IPS-NIHi11 (cell line): ENCODE results near the gene HERPUD1.
"Not testable (repeated sequence)": the region's sequence is repeated elsewhere in the genome, so short reads cannot be mapped to it uniquely, and the experiment has no call there.

Experiments
- DNase-seq: peaks from one replicate; pipeline ENCODE4 v3.0.0; 2012; ENCODE audit warnings: mixed read lengths, low spot score

The HERPUD1 gene

GRCh38 chr16:56961386-56961785 is 29.4 kb downstream of the HERPUD1 start:
- DNase-seq, result no peak

GRCh38 chr16:56961851-56962281 is 29.9 kb downstream of the HERPUD1 start, which contains the start of gene CETP:
TSS of gene CETP (plus strand) at chr16:56961950. CDS start at chr16:56961980, 30 bp downstream.
- DNase-seq, result no peak

GRCh38 chr16:56964243-56965148 is 32.6 kb downstream of the HERPUD1 start:
- peak; percentile 91 for DNase-seq

GRCh38 chr16:56965149-56966092 is 33.5 kb downstream of the HERPUD1 start:
- DNase-seq, result no peak

- no peak for DNase-seq
These were observed 34.1 kb downstream of the HERPUD1 start for GRCh38 chr16:56966093-56966475.

- no peak for DNase-seq
These were observed 35.8 kb downstream of the HERPUD1 start for GRCh38 chr16:56967733-56968132.

GRCh38 chr16:56969769-56970168 is 37.8 kb downstream of the HERPUD1 start:
- no peak for DNase-seq

GRCh38 chr16:56970934-56971767 is 39.2 kb downstream of the HERPUD1 start:
- no peak for DNase-seq

GRCh38 chr16:56971768-56972043 is 39.8 kb downstream of the HERPUD1 start:
- no peak for DNase-seq

- no peak for DNase-seq
These were observed 40.7 kb downstream of the HERPUD1 start for GRCh38 chr16:56972403-56973293.

- DNase-seq, result no peak
These were observed 41.4 kb downstream of the HERPUD1 start for GRCh38 chr16:56973294-56973689.

GRCh38 chr16:56973899-56974298 is 42.0 kb downstream of the HERPUD1 start:
- not testable (repeated sequence) for DNase-seq

GRCh38 chr16:56974549-56975300 is 42.8 kb downstream of the HERPUD1 start:
- no peak for DNase-seq

- no peak for DNase-seq
These were observed 43.8 kb downstream of the HERPUD1 start for GRCh38 chr16:56975714-56976113.

GRCh38 chr16:56977216-56977615 is 45.3 kb downstream of the HERPUD1 start:
- DNase-seq, result no peak

GRCh38 chr16:56977823-56978430 is 46.0 kb downstream of the HERPUD1 start:
- DNase-seq, result no peak

GRCh38 chr16:56980201-56980535 is 48.2 kb downstream of the HERPUD1 start:
- no peak for DNase-seq

GRCh38 chr16:56980792-56981724 is 49.1 kb downstream of the HERPUD1 start:
- no peak for DNase-seq
